Activated CD4-positive, alpha-beta T cell treated with anti-CD3 and anti-CD28 coated beads, Interleukin-2, amount 10 ng/mL, durations not matched to agents 24 days and 14 days (primary cell): ENCODE results near the gene SLC25A11. TPM values are rescaled to one million over a fixed set of nuclear protein-coding genes. Genes with fewer than 3 reads are reported as not detected.
A peak's percentile ranks its signal among the peaks of the same experiment; 100 is the strongest.

Experiments
- DNase-seq: peaks from one replicate; pipeline ENCODE4 v3.0.0; 2022
- H3K27ac Mint-ChIP-seq: one replicate; pipeline ENCODE4 v1.8.0; 2022; ENCODE audit warnings: mild to moderate bottlenecking, mixed read lengths
- H3K27me3 Mint-ChIP-seq: one replicate; pipeline ENCODE4 v1.8.0; 2022; ENCODE audit warnings: mixed read lengths
- H3K36me3 Mint-ChIP-seq: one replicate; pipeline ENCODE4 v1.8.0; 2022; ENCODE audit warnings: low read depth, mild to moderate bottlenecking, mixed read lengths
- H3K4me1 Mint-ChIP-seq: one replicate; pipeline ENCODE4 v1.8.0; 2021; ENCODE audit warnings: mixed read lengths
- H3K4me3 Mint-ChIP-seq: one replicate; pipeline ENCODE4 v1.8.0; 2022; ENCODE audit warnings: mild to moderate bottlenecking, moderate library complexity, mixed read lengths
- H3K9me3 Mint-ChIP-seq: one replicate; pipeline ENCODE4 v1.8.0; 2021; ENCODE audit warnings: mixed read lengths
- intact Hi-C: fragments of 100-400 bp; cut with micrococcal nuclease; formaldehyde crosslinking; loops from one replicate; pipeline ENCODE4 v1.15.1; 2023
- total RNA-seq: library from RNA; stranded (reverse); gene quantifications from 2 replicates; pipeline ENCODE4 v1.2.3, GENCODE V29; 2022

SLC25A11 gene
- 104 and 106 TPM in 2 replicates for total RNA-seq

- peaks cover 72% of the 10 kb centered on the region for H3K36me3 Mint-ChIP-seq
- peak within 1 kb of the TSS; percentile 92 for H3K27ac Mint-ChIP-seq
Measured at GRCh38 chr17:4939796-4940554, at the start of gene SLC25A11, which contains the start of gene RNF167. SLC25A11 (minus strand) TSS chr17:4940046; CDS start chr17:4939910, 136 bp downstream. RNF167 (plus strand) TSS chr17:4940268; CDS start chr17:4940910, 642 bp downstream.

DNA sequence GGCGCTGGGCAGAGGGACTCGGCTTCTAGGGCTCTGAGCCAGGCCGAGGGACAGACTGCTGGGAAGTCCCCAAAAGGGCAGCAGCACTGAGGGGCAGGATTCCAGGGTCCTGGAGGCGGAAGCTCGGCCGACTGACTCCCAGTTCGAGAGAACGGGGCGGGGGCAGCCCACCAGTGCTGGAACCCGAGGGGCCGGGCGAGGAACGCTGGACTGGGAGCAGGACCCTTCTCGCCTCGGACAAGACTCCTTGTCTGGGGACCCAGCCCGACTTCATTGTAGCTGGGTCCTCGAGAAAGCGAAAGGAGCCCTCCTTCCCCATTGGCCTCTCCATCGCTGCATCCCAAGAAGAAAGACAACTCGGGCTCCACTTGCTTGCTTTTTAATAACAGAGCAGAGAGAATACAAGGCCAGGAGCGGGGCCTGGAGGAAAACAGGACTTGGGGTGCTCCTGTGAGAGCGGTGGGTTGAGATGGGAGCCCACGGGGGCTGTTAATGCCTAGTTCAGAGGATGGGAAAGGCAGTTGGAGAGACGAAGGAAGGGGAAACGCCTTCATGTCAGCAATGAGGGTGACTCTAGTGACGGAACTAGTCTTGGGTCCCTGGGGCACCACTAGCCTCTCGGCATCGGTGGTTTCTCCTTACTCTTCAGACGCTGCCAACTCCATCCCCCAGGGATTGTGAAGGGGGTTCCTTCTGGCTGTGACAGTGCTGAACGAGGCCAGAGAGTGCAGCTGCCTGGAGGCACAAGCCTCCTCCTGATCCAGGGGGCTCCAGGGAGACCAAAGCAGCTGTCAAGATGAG is 48.1 kb upstream of the SLC25A11 start:
- H3K27me3 Mint-ChIP-seq: no peaks in the 10 kb centered on the region
- H3K4me3 Mint-ChIP-seq: peak overlapping the region; percentile 97
- H3K4me1 Mint-ChIP-seq: peaks cover 43% of the 10 kb centered on the region
- H3K9me3 Mint-ChIP-seq: no peaks in the 10 kb centered on the region
- H3K36me3 Mint-ChIP-seq: peaks cover 35% of the 10 kb centered on the region
- peak overlapping the region; percentile 93 for H3K27ac Mint-ChIP-seq
- intact Hi-C loops: loop anchor here (1.0 to 5.0 kb wide), 5 partner anchors 9 to 79 kb away; partner anchors contain the start of genes INCA1, KIF1C, PFN1 and SPAG7
- DNase-seq: peak; percentile 64

More at GRCh38 chr17:4939796-4940554, at the start of gene SLC25A11, which contains the start of gene RNF167:
- Mint-ChIP-seq H3K4me3 (peak within 1 kb of the TSS; percentile 95), H3K9me3 (no peaks in the 10 kb centered on the region), H3K27me3 (no peaks in the 10 kb centered on the region), H3K4me1 (peaks cover 52% of the 10 kb centered on the region)
- peak; percentile 100 for DNase-seq
- intact Hi-C loops: loop anchor here (1.0 to 10.0 kb wide), 4 partner anchors 8 to 575 kb away; partner anchors contain the start of genes CHRNE, NUP88, PFN1 and UBE2G1

- Mint-ChIP-seq H3K27me3 (no peaks in the 10 kb centered on the region), H3K36me3 (peaks cover 42% of the 10 kb centered on the region), H3K4me3 (peak within 1 kb of the TSS; percentile 97), H3K27ac (peak within 1 kb of the TSS; percentile 93), H3K4me1 (peaks cover 45% of the 10 kb centered on the region), H3K9me3 (no peaks in the 10 kb centered on the region)
- intact Hi-C loops: loop anchor here (1.0 to 5.0 kb wide), 5 partner anchors 10 to 78 kb away; partner anchors contain the start of genes INCA1, KIF1C, PFN1 and SPAG7
- peak; percentile 96 for DNase-seq
Measured at GRCh38 chr17:4986951-4987766, 47.3 kb upstream of the SLC25A11 start, which contains the start of gene CAMTA2. CAMTA2 (minus strand) TSS chr17:4987675; CDS start chr17:4986222, 1,453 bp downstream.

DNA sequence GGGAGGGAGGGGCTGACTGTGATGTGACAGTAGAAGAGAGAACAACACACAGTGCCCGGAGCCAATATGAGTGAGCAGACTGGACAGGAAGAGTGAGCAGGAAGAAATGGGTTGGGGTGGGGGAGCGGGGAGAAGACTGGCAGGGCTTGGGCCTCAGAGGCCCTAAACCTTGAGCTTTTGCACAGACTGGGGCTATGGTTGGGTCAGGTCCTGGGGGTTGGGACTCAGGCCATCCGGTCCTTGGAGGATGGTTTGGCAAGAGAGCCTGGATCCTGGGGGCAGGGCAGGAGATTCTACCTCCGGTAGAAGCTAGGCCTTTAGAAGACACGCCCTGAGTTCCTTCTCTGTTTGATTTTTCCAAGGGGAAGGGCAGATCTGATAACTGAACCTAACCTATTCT is 46.6 kb upstream of the SLC25A11 start:
- peak overlapping the region; percentile 97 for H3K4me3 Mint-ChIP-seq
- peak; percentile 77 for DNase-seq
- H3K27ac Mint-ChIP-seq: peak overlapping the region; percentile 93
- peaks cover 43% of the 10 kb centered on the region for H3K36me3 Mint-ChIP-seq
- H3K4me1 Mint-ChIP-seq: peaks cover 42% of the 10 kb centered on the region
- H3K27me3 Mint-ChIP-seq: no peaks in the 10 kb centered on the region
- no peaks in the 10 kb centered on the region for H3K9me3 Mint-ChIP-seq
- intact Hi-C loops: loop anchor here (2.0 to 5.0 kb wide), 3 partner anchors 39 to 78 kb away; partner anchors contain the start of gene PFN1

- no peak for DNase-seq
- Mint-ChIP-seq H3K9me3 (no peaks in the 10 kb centered on the region), H3K27ac (no peak overlapping the region), H3K4me1 (peaks cover 35% of the 10 kb centered on the region), H3K36me3 (peaks cover 63% of the 10 kb centered on the region), H3K4me3 (no peak overlapping the region), H3K27me3 (no peaks in the 10 kb centered on the region)
- intact Hi-C loops: no loop called here
Measured at GRCh38 chr17:4982305-4982704, 42.5 kb upstream of the SLC25A11 start.

GRCh38 chr17:4980644-4981216 is 40.9 kb upstream of the SLC25A11 start:
- Mint-ChIP-seq H3K27ac (peak overlapping the region; percentile 72), H3K36me3 (peaks cover 66% of the 10 kb centered on the region), H3K9me3 (no peaks in the 10 kb centered on the region), H3K4me1 (peaks cover 24% of the 10 kb centered on the region), H3K4me3 (no peak overlapping the region), H3K27me3 (no peaks in the 10 kb centered on the region)
- intact Hi-C loops: loop anchor here (1.0 kb wide), 1 partner anchor 82 kb away; no protein-coding TSS in a partner anchor
- peak; percentile 89 for DNase-seq

DNA sequence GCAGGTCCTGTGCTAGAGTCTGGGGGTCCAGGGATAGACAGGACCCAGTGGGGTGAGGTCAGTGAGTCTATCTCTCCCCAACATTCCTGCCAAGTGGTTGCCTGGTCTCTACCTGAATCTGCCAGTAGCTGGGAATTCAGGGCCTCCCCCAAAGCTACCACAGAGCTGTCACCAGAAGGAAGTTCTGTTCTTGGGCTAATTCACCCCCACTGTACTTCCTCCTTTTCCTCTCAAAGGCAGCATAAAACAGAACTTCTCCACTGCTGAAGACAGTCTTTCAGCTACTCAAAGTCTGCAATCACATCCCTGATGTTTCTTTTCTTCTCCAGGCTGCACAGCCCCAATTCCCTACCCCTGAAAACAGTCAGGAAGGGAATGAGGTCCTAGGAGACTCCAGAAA is 38.9 kb upstream of the SLC25A11 start:
- H3K36me3 Mint-ChIP-seq: peaks cover 77% of the 10 kb centered on the region
- intact Hi-C loops: no loop called here
- H3K27ac Mint-ChIP-seq: no peak overlapping the region
- H3K9me3 Mint-ChIP-seq: no peaks in the 10 kb centered on the region
- peaks cover 21% of the 10 kb centered on the region for H3K4me1 Mint-ChIP-seq
- H3K4me3 Mint-ChIP-seq: no peak overlapping the region
- no peak for DNase-seq
- no peaks in the 10 kb centered on the region for H3K27me3 Mint-ChIP-seq

- Mint-ChIP-seq H3K27ac (no peak overlapping the region), H3K27me3 (no peaks in the 10 kb centered on the region), H3K36me3 (peaks cover 69% of the 10 kb centered on the region), H3K9me3 (no peaks in the 10 kb centered on the region), H3K4me3 (no peak overlapping the region), H3K4me1 (peaks cover 3% of the 10 kb centered on the region)
- intact Hi-C loops: no loop called here
- DNase-seq: no peak
Measured at GRCh38 chr17:4974115-4974670, 34.3 kb upstream of the SLC25A11 start.

DNA sequence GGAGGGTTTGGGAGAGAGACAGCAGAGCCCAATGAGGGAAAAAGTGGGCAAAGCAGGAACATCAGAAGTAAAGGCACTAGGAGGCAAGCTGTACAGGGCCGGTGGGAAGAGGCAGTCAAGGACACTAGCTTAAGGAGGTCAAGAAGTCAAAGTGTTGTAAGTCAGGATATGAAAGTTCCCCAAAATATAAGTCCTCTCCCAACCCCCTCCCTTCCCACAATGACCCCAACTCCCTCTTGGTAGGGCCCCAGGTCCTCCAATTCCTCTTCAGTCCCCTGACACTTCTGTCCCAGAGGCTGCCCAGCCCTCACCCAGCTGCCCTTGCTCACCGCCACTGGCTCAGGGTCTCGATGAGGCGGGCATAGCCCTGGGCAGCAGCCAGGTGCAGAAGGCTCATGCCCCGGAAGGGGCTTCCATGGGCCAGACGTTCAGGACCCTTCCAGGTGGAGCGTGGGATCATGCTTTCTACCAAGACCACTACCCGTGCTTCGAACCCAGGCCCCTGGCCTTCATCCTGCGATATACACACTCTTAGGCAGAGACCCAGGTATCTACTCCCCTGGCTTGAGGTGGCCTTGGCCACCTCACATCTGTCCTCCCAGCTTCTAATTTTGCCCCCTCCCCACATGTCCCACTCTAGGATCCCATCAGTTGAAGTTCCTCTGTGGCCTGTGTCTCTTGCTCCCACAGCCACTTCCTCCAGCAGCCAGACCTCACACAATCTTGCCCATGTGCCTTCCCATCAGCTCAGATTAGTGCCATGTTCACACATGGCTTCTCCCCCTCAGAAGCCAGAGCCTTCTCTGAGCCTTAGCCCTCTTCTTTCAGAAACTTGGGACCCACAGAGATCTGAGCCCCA is 33.6 kb upstream of the SLC25A11 start:
- H3K36me3 Mint-ChIP-seq: peaks cover 64% of the 10 kb centered on the region
- H3K27ac Mint-ChIP-seq: peak overlapping the region; percentile 18
- H3K4me3 Mint-ChIP-seq: no peak overlapping the region
- intact Hi-C loops: no loop called here
- H3K9me3 Mint-ChIP-seq: no peaks in the 10 kb centered on the region
- no peak for DNase-seq
- H3K4me1 Mint-ChIP-seq: peaks cover 3% of the 10 kb centered on the region
- H3K27me3 Mint-ChIP-seq: no peaks in the 10 kb centered on the region

DNA sequence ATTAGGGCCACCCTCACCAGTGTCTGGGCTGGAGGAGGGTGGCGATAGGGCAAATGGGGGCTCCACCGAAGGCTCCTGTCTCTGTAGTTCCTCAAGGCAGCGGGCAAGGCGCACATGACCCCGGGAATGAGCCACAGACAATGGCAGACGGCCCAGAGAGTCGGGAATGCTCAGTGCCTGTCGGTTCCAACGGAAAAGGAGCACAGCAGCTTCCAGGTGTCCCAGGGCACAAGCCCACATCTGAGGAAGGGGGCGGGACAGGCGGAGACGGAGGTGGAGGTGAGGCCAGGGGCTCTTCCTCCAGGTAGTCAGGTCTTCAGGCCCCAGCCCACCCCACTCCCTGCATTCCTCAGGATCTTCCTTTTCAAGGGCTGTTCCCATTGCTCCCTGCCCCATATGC is 32.9 kb upstream of the SLC25A11 start:
- Mint-ChIP-seq H3K9me3 (no peaks in the 10 kb centered on the region), H3K4me3 (no peak overlapping the region), H3K4me1 (peaks cover 3% of the 10 kb centered on the region), H3K36me3 (peaks cover 57% of the 10 kb centered on the region), H3K27me3 (no peaks in the 10 kb centered on the region), H3K27ac (no peak overlapping the region)
- DNase-seq: no peak
- intact Hi-C loops: no loop called here

DNA sequence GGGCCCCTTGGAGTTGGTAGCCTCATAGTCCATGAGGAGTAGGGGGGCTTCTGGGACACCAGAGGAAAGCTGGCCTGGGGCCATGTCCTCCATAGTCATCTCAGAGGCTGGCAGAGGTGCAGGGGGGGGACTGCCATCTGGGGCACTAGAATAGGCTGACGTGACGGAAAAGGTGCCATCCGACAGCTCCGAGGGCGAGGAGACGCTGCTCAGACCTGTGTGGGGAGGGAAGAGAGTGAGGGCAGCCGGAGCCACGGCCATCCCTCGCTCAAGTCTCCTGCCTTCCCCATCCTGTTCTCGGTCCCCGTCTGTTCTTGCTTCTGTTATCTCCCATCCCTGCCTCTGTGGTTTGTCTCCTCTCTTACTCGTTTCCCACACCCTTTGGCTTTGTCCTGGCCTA is 32.5 kb upstream of the SLC25A11 start:
- Mint-ChIP-seq H3K36me3 (peaks cover 53% of the 10 kb centered on the region), H3K27ac (no peak overlapping the region), H3K27me3 (no peaks in the 10 kb centered on the region), H3K9me3 (no peaks in the 10 kb centered on the region), H3K4me1 (peaks cover 3% of the 10 kb centered on the region), H3K4me3 (no peak overlapping the region)
- DNase-seq: no peak
- intact Hi-C loops: no loop called here

DNA sequence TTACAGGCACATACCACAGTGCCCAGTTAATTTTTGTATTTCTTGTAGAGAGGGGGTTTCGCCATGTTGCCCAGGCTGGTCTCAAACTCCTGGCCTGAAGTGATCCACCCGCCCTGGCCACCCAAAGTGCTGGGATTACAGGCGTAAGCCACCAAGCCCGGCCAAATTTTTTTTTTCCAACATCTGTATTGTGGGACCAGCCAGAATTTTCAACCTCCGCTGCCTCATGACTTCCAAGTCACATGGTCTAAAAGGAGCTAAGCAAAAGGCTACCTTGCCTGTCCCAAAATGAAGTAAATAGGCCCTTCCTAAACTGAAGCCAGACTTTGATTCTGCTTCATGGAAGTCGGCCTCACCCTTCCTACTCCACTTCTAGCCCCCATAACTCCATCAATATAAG is 32.0 kb upstream of the SLC25A11 start:
- Mint-ChIP-seq H3K9me3 (no peaks in the 10 kb centered on the region), H3K36me3 (peaks cover 48% of the 10 kb centered on the region), H3K27ac (no peak overlapping the region), H3K4me3 (no peak overlapping the region), H3K4me1 (peaks cover 3% of the 10 kb centered on the region), H3K27me3 (no peaks in the 10 kb centered on the region)
- intact Hi-C loops: no loop called here
- no peak for DNase-seq
